NAMALWA (cell line): Measurements from ENCODE around the gene MVB12B.
"Not testable (repeated sequence)": the region's sequence is repeated elsewhere in the genome, so short reads cannot be mapped to it uniquely, and the experiment has no call there.

ENCODE experiments used
- DNase-seq: peaks from one replicate; pipeline ENCODE4 v3.0.0-alpha.2; 2015; ENCODE audit warnings: low spot score

Gene MVB12B

DNA sequence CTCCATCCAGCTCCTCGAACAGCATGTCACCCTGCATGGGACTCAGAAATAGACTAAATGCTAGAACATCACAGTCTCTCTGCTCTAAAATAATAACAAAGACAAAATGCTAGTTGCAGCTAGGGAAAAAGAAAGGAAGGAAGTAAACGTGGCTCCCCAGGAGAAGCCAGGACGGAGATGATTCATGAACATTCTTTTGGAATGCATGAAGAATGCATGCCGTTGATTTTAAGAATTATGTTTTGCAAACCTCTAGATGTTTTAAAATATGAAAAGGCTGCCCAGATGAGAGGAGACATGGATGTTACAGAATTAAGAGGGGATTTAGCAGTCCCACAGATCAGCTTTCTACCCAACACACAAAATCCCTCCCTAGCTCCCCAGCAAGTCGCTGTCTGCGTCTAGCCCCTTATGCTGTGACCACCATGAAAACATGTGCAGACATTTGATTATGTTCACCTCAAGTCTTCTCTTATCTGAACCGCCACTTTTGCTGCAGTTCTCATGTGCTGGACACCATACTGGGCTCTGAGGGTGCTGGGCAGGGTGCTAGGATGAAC lies 147.7 kb downstream of the MVB12B start:
- no peak for DNase-seq

DNA sequence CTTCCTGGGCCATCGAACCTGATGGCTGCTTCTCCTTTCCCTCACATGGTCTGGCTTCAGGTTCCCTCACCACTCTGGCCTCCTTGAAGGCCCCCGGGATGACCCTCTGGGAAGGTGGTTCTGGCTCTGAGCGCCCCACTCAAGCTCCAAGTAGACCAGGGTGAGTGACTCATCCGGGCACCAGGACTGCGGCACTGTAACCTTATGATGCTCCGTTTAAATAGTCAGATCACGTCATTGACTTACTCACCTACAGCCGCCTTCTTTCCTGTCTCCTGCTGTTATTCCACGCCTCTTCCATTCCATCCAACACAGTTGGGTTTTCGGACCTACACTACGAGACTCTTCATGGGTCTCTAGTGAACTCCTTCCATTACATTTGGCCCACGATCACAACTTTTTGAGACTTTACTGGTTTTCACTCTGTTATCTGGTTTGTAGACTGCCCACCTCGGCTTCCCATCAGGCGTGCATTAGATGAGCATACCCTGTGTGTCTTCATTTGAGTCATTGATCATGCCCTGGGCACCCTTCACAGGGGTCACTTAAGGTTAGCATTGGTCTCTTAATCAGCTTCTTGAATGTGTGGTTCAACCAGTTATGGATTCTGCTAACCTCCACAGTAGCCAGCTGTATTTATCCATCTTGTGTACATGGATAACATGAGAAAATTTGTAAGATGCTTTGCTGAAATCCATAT lies 148.3 kb downstream of the MVB12B start:
- no peak for DNase-seq

DNA sequence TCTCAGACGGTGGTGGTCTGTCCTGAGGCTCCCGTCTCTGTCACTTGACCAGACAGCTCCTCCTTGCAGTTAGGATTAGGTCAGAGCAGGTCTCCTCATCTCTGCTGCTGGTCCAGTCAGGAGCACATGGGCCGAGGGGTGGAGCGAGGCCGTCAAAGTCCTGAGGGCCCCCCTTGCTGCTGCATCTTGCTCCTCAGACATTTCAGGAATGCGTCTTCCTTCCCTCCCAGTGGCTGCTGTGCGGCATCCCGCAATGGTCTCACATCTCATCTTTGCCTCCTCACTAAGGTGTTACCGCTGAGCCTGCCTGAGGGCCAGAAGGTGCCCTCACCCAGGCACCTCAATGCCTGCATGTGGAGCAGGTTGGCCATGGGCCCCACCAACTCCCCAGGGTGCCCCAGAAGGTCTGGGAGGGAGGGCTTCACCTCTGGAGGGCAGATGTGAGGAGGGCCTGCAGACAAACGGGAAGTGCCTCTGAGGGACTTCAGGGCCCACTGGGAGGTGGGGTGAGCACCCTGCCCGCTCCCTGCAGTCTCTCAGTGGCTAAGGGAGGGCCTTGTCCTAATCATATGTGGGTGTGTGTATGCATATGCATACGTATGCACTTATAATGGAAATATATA lies 149.4 kb downstream of the MVB12B start:
- DNase-seq: no peak

DNA sequence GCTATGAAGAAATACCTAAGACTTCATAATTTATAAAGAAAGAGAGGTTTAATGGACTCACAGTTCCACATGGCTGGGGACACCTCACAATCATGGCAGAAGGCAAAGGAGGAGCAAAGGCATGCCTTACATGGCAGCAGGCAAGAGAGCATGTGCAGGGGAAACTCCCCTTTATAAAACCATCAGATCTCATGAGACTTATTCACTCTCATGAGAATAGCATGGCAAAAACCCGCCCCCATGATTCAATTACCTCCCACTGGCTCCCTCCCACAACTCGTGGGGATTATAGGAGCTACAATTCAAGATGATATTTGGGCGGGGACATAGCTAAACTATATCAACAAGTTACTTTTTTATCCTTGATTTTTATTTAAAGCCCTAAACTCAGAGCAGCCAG lies 150.8 kb downstream of the MVB12B start:
- not testable (repeated sequence) for DNase-seq

DNA sequence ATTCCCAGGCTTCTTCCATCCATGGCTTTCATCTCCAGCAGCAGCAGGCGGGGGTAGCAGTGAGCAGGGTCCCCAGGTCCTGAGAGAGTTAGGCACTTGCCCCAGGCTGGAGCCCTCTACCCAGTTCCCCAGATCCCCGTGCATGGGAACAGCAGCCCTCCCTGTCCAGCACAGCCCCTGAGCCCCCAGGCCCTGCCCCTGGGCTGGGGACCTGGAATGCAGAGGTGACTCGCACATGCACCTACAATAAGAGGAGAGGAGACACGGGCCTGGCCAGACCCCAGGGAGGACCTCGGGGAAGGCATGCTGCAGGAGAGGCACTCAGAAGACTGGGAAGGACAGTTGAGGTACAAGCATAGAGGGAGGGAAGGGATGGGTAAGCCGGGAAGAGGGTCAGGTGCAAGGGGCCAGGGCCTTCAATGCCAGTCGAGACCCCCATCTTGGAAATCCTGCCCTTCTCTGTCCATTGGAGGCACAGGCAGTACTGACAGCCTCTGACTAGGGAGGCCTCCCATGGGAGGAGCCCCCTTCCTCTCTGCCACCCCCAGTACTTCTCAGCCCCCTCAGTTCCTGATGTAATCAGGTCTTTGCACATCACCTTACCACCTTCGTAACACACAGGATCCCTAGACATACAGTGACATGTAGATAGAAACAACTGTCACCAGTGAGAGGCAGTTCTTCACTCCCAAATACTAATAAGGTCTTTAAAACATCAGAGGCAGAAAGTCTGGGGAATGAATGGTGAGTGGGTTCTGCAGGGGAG lies 151.8 kb downstream of the MVB12B start:
- no peak for DNase-seq

DNA sequence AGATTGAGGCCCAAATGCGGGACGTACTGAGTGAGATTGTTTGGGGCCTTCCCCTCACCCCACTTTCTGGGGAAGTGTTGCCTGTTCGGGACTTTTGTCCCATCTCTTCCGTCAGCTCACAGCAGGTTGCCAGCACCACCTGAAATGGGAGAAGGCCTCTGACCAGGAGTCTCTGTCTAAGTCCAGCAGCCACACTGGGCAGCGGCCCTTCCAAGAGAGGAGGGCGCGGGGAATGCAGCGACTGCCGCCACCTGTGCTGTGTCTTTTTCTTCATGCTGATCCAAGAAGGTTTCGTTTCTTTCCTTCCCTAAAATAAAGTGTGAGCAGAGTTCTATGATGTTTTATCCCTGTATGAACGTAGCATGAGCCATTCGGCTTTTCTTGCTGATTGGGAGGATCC lies 152.9 kb downstream of the MVB12B start:
- no peak for DNase-seq

DNA sequence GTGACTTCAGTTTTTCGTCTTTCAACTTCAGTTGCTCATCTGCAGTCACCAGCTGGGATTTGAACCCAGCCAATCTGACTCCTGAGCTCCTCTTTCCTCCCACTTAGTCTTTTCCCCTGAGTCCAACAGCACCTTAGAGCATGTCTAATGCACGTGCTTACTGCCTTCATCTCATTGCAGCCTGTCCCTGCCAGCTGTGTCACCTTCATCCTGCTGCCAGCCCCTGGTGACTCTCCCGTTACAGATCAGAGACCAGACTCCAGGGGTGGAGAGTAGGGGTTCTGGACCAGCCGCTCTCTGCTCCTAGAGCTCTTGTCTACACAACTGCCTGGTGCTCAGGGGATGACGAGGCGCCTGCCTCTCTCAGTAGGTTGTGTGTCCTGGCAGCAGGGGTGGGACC lies 154.2 kb downstream of the MVB12B start:
- DNase-seq: no peak

DNA sequence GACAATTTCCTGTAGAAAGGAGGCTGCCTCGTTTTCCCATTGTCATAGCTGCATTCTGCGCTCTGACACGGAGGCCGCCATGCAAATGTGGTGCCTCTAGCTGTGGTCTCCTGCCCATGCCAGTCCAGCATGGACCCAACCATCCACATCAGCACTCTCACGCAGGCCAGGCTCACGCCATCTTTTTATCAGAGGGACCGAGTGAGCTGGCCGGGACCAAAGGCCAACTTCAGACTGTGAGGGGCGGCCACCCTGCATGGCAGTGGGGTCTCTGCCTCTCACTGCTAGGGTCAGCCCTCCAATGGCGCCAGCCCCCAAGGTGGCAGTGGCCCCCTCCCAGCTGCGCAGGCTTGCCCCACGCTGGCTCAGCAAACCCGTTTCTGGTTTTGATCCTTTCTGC lies 155.2 kb downstream of the MVB12B start:
- no peak for DNase-seq

DNA sequence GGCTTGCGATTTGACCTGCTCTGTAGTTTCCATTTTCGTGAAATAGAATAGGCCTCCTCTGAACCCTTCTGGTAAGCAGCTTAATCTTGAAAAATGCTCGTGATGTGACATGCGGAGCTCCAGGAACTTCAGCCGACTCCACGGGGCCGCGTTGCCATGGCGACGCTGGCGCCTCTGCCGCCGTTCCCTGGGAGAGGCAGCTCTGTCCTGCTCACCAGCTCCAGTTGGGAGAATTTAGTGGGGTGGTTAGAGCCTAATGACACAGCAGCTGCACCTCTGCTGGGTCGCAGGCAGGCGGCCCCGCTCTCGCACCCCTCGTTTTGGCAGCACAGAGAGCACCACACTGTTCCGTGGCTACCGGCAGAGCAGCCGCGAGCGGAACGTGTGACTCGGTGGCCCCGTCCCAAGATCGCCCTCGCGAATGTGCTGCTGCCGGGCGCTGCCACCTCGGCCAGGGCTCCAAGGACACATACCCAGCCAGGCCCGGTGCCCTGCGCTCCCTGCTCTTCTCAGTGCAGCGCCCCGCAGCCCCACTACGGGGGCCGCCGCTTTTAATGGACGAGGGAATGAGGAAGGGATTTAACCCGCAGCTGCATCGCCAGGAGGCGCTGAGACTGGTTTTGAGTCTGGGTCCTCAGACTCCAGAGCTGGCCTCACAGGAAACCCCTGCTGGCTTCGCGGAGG lies 155.9 kb downstream of the MVB12B start:
- DNase-seq: no peak

DNA sequence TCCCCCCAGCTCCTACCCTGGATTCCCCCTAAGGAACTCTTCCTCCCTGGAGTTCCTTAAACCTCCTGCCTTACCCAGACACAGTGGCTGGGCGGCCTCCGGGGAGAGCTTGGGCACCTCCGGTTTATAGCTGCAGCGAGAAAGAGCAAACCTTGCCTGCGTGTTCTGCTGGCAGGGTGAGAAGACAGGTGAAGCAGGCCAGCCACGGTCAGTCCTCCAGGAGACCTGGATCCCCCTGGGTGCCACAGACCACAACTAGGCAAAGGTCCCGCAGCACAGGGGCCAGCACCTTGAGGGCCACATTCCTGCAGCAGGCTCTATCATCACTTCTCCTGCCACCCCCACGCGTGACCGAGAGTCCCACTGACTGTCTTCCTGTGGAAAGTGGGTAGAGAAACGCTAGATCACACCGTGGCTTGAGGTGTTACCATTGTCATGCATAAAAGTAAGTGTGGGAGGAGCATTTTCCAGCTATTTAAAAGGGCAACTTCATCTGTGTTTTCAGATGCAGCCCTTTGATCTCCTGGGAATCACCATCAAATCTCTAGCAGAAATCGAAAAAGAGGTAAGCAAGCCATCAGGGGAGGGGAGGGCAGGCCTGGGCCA lies 156.9 kb downstream of the MVB12B start:
- DNase-seq: no peak

DNA sequence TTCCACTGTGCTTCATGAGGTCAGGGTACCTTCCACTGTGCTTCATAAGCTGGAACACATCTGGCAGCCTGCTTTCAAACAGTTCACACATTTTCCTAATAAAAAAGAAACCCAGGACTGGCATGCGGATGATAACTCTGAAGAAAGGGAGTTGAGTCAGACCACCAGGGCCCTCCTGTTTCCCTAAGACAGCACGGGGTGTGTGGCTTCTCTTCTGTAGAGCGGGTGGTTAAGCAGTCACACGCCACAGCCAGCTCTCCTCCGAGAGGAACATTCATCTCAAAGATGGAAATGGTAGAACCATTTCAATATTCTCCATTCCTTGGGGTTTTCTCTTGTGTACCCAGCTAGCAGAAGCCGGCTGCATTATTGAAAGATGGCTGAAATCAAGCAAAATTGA lies 159.0 kb downstream of the MVB12B start:
- no peak for DNase-seq

DNA sequence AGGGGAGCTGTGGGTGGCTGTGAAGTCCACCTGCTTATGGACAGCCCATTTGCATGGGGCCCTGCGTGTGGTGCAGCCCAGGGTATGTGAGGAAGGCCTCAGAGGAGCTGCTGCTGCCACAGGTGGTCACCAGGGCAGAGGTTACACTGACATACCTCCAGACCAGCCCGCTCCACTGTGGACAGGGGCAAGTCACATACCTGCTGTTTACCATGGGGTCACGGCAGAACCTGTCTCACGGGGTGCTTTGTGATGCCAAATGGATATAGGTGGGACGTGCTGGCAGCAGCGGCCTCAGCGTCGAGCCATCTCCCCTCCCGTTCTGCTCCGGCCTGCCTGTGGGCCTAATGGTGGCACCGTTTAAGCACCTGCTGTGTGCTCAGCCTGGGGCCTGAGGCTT lies 159.6 kb downstream of the MVB12B start:
- DNase-seq: no peak

DNA sequence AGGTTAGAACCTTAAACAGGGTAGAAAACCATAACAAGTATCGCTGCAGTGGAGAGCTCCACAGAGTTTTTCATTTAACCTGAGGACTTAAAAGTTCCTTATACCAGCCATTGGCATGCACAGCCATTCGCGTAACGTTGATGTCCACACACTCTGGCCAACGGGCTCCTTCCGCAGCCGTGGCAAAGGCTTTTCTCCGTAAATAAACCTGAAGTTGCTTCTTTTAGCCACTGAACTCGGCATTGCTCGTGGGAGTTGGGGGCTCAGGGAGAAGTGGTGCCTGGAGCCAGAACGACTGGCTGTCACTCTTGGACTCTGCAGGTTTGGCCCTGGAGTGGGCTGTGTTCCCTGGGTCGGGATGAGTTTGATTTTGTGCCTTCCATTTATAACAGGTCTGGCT lies 161.2 kb downstream of the MVB12B start:
- no peak for DNase-seq

DNA sequence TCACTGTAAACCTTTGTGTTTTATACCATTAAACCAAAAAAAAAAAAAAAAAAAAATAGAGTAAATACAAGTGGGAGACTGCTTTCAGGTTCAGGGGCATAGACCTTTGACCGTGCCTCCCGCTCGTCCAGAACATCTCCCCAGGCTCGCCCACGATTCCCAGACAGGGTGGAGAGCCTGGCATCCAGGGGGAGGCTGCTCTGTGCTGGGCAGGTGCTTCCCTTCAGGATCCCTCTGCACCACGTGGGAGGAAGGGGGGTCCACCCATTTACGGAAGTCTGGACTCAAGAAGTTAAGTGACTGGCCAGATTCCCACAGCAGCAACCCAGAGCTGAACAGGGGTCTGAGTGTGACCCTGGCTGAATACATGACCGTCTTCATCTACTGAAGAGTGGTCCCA lies 161.7 kb downstream of the MVB12B start:
- no peak for DNase-seq

DNA sequence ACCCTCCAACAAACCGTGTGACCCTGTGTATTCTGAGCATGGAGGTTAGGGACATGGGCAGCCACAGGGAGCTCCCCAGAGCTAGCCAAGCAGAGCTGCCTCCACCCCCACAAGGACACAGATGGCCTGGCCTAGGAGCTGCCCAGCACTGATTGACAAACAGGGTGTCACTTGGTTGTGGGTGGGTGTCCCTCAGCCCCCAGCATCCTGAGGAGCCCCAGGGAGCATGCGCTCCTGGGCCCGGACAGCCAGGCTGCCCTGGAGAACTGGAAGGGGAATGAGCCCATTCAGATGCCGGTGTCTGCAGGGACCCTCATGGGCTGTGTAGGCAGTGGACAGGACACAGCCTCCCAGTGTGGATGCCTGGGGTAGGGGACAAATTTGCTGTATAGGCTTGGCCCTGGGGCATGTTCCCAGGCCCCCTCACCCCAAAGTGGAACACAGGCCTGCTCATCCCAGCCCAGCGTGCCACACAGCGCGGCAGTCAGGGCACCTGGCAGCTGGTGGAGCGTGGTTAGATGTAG lies 162.3 kb downstream of the MVB12B start:
- DNase-seq: no peak

DNA sequence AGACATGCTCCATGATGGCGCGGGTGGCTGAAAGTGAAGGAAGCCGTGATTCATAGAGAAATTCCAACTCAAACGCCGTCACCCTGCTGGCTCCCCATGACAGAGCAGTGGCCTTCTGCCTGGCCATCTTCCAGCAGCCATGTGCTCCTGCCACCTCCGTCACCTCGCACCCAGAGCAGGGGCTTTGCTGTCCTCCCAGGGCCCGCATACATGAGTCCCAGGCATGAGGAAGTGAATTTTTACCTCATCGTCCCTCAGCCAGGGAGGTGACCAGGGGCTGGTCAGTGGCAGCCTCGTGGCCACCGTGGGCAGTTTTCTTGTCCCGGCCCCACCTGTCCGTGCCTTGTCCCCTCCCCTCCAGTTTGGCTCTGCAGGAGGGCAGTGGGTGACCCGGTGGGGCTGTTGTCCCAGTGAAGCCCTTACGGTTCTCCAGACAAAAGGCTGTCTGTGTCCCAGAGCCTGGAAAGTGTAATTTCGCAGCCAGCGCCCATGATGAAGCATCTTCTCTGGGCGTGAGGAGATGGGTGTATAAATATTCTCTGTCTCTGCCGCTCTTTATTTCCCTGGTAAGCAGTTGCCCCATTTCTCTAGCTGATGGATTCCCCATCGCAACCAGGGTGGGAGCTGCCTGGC lies 163.1 kb downstream of the MVB12B start:
- DNase-seq: no peak

DNA sequence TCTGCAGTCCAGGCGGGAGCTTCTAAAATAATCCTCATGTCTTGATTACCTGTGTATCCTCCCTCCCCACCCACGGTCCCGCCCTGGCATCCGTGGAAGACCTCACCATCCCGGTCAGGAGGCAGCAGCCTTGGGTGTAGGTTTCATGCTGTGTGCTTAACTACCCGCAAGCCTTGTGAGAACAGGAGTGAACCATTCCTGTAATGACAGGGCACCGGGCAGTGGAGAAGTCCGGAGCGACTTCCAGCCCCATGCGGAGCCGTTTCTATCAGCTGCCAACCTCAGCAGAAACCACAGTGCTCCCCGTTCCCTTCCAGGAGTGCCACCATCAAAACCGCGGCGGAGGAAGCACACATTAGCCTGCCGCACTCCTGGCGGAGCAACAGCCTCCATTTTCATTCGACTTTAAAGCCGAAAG lies 163.6 kb downstream of the MVB12B start:
- no peak for DNase-seq

DNA sequence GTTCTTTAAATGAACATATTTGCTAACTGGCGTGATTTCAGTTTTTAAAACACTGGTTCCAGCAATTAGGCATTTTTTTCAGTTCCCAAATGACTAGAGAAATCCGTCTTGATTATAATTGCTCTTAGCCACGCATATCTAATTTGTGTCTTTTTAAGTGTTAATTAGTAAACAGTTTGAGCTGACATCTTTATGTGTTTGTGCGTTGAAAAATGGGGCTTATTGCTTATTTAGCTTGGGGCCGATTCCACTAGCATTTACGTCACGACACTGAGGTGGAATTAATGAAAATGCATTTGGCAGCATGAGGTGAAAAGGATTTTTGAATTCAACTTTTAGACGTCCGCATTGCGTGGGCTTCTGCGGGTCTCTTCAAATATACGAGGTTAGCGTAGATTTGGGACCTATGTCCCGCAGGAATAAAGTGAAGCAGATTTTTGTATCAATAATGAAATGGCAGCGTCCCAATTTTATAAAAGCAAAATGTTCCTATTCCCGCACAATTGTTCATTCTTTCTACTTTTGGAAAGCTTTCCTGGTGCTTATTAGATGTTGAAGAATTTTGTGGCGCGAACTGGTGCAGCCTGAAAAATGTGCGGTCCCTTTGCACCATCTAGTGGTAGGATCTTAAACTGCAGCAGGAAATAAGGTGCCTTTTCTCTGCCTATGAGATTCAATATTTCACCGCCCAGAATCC lies 164.4 kb downstream of the MVB12B start:
- peak; percentile 72 for DNase-seq

DNA sequence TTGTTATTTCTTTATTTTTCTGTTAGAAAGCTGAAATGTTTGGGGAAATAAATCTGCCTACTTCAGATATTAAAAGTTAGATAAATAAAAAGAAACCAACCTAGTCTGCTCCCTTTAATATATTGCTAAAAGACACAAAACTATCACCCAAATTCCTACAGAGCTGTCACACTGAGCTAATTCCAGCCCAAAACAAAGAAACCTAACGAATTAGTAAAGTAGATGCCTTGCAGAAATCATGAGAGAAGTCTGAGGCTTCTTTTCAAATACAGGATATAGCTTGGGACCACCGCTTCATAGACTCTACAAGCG lies 164.9 kb downstream of the MVB12B start:
- DNase-seq: no peak

DNA sequence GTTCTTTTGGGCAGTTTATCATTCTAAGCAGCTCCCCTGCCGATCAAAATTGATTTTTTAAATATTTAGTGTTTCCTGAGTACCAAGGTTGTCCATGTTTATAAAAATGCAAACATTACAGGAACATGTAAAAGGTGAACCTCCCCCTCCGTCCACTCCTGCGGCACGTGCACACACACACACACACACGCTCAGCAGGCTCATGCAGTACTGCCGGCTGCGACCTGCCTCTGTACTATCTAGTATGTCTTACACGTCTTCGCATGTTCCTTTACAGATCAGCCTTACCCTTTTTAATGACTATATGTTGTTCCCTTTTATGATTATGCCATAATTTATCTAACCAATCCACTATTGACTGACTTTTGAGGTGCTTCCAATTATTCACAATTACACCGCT lies 165.3 kb downstream of the MVB12B start:
- no peak for DNase-seq

DNA sequence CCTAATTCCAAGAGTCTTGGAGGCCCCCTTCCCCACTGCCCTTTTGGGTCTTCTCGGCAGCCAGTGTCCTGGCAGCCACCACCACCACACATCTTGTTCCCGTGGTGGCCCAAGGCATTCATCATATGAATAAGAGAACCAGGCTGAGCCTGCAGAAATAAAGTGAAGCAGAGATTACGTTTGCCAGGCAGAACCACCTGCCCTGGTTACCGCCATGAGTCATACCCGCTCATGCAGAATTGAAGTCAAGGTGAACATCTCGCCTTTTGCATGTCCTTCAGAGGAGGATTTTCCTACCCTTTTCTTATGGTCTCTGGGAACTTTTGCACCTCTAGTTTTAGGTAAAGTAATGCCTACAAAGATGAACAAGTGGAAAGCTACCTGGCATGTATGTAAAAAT lies 167.6 kb downstream of the MVB12B start:
- DNase-seq: no peak
